T-helper 1 cell treated with Interleukin-12 subunit alpha and Interleukin-12 subunit beta and Interleukin-4 antibody, amounts not matched to agents 30 μg/mL and 1 μg/mL, for 36 hours (primary cell): Measurements from ENCODE around the gene MAP3K7CL.

ENCODE experiments used
- H3K27ac Mint-ChIP-seq: one replicate; pipeline ENCODE4 v1.8.0; 2021; ENCODE audit warnings: mild to moderate bottlenecking, mixed read lengths
- H3K27me3 Mint-ChIP-seq: one replicate; pipeline ENCODE4 v1.8.0; 2021; ENCODE audit warnings: low read depth, mixed read lengths
- H3K36me3 Mint-ChIP-seq: one replicate; pipeline ENCODE4 v1.8.0; 2021; ENCODE audit warnings: low read depth, mixed read lengths
- H3K4me1 Mint-ChIP-seq: one replicate; pipeline ENCODE4 v1.8.0; 2021; ENCODE audit warnings: low read depth, mixed read lengths
- H3K4me3 Mint-ChIP-seq: one replicate; pipeline ENCODE4 v1.8.0; 2021; ENCODE audit warnings: mild to moderate bottlenecking, moderate library complexity, mixed read lengths
- H3K9me3 Mint-ChIP-seq: one replicate; pipeline ENCODE4 v1.8.0; 2021; ENCODE audit warnings: mixed read lengths

Gene MAP3K7CL, protein sequence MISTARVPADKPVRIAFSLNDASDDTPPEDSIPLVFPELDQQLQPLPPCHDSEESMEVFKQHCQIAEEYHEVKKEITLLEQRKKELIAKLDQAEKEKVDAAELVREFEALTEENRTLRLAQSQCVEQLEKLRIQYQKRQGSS

DNA sequence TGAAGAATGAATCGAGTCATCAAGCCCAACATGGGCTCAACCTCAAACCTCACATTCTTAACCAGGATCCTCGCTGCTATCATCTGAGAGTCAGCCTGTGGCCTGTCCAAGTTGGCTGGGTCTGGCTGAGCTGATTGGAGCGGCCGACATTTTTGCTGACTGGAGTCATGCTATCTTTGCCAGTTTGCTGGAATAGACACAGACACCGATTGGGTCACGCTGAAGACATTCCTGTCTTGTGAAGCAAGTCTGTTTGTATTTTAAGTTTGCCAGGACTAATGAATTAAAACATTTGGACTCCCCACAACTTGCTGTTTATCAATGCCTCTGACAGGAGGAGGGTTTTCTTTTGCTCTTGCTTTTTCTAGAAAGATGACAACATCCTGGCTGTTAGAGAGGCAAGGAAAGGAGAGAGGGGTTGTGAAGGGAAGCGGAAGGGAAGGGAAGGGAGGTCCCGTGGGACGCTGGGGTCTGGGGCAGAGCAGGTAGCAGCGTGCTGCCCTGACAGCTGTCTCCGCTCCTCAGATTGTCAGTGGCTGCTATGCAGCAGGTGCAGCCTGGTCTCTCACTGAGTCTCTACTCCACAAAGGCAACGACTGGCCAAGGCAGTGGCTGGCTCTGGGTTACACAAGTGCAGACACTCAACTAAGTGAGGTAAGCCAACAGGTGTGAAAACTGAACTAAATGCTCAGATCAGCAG lies at the start of gene MAP3K7CL:
TSS of gene MAP3K7CL (plus strand) at position 375 of the 700 bp plus-strand sequence. CDS start 2,701 bp downstream, outside the sequence.
- Mint-ChIP-seq H3K9me3 (no peaks in the 10 kb centered on the region), H3K27ac (no peak within 1 kb of the TSS)

DNA sequence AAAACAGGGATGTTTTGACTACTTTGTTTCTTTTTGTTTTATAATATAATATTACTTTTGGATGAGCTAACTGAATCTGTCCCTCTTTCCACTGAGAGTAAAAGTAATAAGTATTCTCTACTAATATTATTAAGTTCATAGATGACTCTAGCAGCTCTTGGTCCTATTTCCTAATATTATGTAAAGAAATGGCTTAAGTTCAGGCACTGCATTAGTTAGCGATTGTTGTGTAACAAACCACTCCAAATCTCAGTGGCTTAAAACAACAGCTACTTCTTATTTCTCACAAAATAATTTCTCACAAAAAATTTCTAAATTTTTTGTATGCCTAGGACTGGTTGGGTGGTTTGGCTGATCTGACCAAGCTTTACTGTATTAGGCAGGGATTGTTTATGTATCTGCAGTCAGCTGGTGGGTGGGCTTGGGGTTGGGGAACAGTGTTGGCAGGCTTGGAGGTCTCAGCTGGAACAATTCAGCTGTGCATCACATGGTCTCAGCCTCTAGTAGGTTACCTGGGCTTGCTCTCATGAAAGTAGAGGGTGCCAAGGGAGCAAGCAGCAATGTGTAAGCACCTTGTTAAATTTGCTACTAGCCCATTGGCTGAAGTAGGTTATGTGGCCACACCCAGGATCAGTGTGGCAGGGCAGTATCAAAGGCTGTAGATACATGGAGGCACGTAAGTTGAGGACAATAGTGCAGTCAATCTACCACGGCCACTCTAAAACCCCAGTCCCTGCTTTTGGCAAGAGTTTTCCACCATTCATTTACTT lies 48.2 kb upstream of the MAP3K7CL start:
- Mint-ChIP-seq H3K27ac (no peak overlapping the region), H3K4me1 (peaks cover 29% of the 10 kb centered on the region), H3K4me3 (no peak overlapping the region), H3K36me3 (peaks cover 5% of the 10 kb centered on the region), H3K9me3 (no peaks in the 10 kb centered on the region), H3K27me3 (no peaks in the 10 kb centered on the region)

More for the DNA sequence above, at the start of gene MAP3K7CL:
- no peak within 1 kb of the TSS for H3K4me3 Mint-ChIP-seq
- H3K4me1 Mint-ChIP-seq, result peaks cover 2% of the 10 kb centered on the region
- H3K27me3 Mint-ChIP-seq, result peaks cover 3% of the 10 kb centered on the region
- H3K36me3 Mint-ChIP-seq, result no peaks in the 10 kb centered on the region

DNA sequence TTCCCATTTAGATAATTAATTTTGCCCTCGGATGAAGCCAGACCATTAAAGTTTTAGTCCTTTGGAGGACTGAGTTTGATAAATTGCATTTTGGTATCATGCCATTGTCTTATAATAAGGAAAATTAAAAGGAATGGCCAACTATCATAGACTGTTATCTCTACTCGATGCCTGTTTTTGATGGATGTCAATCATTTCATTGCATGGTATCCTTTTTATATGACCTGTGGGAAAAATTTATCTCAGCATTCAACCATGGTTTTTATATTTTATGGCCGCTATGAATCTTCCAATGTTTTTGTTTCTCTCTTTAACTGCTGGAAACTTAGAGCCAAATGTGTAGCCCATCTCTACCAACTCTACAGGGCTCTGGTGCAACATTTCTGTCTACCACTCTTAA lies 47.1 kb upstream of the MAP3K7CL start:
- H3K9me3 Mint-ChIP-seq, result no peaks in the 10 kb centered on the region
- no peaks in the 10 kb centered on the region for H3K27me3 Mint-ChIP-seq
- H3K4me1 Mint-ChIP-seq, result peaks cover 25% of the 10 kb centered on the region
- no peak overlapping the region for H3K4me3 Mint-ChIP-seq
- peaks cover 5% of the 10 kb centered on the region for H3K36me3 Mint-ChIP-seq
- no peak overlapping the region for H3K27ac Mint-ChIP-seq

DNA sequence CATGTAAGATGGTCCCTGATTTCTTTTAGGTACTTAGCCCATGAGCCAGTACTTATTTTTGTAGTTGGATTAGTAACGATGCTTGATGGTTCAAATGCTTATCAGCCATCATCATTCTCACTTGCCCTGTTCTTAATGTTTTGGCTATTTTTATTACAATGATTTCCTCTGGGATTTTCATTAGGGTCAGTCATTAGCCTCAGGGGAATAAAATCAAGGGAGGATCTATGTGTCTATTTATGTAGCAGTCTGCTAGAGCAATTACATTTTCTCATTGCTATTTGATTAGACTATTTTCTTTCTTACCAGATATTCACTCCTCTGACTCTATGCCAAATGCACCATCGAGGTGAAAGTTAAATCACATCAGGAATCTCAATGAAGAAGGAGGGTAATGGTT lies 46.1 kb upstream of the MAP3K7CL start:
- H3K36me3 Mint-ChIP-seq, result no peaks in the 10 kb centered on the region
- no peak overlapping the region for H3K4me3 Mint-ChIP-seq
- peaks cover 16% of the 10 kb centered on the region for H3K4me1 Mint-ChIP-seq
- H3K27ac Mint-ChIP-seq, result no peak overlapping the region
- no peaks in the 10 kb centered on the region for H3K27me3 Mint-ChIP-seq
- no peaks in the 10 kb centered on the region for H3K9me3 Mint-ChIP-seq

DNA sequence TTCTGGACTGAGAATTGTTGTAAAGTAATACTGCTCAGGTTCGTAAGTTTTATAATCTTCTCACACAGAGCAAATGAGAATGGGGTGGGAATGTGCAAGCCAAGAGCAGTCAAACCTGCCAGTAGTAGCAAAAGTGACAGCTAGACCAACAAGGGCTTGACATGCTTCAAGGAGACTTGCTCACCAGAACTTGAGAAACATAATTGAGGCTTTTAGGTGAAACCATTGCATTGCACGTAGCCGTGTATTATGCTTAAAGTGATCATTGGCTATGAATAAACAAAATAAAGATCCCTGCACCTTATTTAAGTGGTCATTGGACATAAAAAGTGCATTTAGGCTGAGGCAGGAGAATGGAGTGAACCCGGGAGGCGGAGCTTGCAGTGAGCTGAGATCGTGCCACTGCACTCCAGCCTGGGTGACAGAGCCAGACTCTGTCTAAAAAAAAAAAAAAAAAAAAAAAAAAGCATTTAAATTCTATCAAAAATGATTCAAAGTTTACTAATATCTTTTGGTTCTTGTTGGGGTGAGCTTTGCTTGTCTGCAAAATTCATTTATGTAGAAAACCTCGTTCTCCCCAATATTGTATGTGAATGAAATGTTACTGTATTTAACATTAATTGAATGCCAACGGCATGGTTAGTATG lies 45.2 kb upstream of the MAP3K7CL start:
- Mint-ChIP-seq H3K4me3 (no peak overlapping the region), H3K4me1 (peaks cover 9% of the 10 kb centered on the region), H3K27me3 (no peaks in the 10 kb centered on the region), H3K27ac (no peak overlapping the region), H3K36me3 (no peaks in the 10 kb centered on the region), H3K9me3 (no peaks in the 10 kb centered on the region)

DNA sequence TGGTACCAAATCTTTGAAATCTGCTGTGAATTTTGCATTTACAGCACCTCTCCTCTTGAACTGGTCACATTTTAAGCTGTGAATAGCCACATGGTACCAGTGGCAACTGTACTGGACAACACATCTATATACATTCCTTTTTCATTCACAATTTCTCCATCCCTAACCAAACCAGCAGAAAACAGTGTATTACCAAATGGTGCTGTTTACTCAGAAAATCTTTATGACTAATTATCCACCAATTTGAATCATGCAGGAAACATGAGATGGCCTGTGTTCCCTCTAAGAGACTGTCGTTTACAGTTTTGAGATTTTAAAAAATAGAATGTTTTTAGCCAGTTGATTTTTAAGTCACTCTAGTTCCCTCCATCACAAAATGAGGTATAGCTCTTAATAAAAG lies 39.4 kb upstream of the MAP3K7CL start:
- Mint-ChIP-seq H3K27ac (no peak overlapping the region), H3K27me3 (peaks cover under 1% of the 10 kb centered on the region), H3K36me3 (peaks cover 7% of the 10 kb centered on the region), H3K4me1 (peaks cover 11% of the 10 kb centered on the region), H3K4me3 (no peak overlapping the region), H3K9me3 (no peaks in the 10 kb centered on the region)

DNA sequence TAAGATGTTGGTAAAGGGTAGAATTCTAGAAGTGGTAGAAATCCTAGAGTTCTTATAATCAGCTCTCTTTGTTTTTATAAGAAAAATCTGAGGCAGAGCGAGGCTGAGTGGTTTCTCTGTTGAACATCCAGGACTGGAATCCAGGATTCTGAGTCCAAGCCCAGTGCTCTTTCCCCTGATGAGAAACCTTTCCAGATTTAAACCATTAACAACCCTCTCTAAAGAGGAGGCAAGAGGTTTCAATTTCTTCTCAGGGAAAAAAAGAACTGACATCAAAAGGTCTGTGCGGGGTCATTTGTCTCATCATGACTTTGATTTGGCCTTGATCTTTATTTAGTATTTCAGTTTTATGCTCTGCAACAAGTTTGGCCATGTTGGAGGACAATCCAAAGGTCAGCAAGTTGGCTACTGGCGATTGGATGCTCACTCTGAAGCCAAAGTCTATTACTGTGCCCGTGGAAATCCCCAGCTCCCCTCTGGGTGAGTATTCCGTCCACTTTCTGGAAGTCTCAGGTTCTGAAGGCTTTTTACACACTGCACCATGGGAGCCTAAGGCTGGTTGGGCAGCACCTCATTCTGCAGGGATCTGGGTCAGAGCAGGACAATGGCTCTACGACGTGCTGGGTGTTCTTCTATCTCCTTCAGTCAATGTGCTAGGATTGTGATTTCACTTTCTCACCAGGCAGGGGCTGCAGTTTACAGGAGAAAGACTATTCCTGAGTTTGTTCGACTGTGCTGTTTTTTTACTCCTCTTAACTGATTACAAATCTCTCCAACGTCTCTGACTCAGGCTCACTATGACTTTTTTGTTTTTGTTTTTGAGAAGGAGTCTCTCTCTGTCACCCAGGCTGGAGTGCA lies 38.1 kb upstream of the MAP3K7CL start:
- H3K4me3 Mint-ChIP-seq, result no peak overlapping the region
- H3K9me3 Mint-ChIP-seq, result no peaks in the 10 kb centered on the region
- peaks cover 11% of the 10 kb centered on the region for H3K4me1 Mint-ChIP-seq
- peaks cover 5% of the 10 kb centered on the region for H3K27me3 Mint-ChIP-seq
- H3K27ac Mint-ChIP-seq, result no peak overlapping the region
- H3K36me3 Mint-ChIP-seq, result peaks cover 7% of the 10 kb centered on the region

DNA sequence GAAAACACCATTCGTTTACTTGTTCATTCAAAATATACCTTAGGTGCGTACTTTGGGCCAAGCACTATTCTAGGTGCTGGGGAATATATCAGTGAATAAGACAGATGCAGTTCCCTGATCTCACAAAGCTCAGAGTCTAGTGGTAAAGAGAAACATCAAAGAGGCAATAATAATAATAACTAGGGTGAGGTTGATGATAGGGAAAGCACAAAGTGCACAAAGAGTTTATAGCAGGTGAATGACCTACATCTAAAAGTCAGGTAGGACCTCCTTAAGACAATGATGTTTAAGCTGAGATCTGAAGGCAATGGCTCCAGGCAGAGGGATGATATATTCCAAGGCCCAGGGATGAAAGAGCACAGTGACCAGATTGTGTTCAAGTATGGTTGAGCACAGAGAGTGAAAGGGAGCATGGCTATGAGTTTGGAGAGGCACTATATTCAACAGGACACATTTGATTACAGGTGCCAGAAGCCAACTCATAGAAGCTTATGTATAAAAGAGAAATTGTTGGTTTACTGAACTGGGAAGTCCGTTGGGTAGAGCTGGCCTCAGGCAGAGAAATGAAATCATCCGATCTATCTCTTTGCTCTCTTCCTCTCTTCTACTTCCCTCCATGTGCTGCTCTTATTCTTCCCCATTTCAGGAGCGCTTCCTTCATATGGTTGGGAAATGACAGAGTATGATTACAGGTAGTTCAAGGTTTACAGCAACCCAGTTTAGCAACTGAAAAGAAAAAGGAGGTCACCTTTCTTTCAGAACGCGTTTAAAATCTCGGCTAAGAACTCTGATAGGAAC lies 34.0 kb upstream of the MAP3K7CL start:
- Mint-ChIP-seq H3K4me3 (no peak overlapping the region), H3K9me3 (no peaks in the 10 kb centered on the region), H3K36me3 (peaks cover 8% of the 10 kb centered on the region), H3K27ac (no peak overlapping the region), H3K27me3 (peaks cover 9% of the 10 kb centered on the region), H3K4me1 (peaks cover 12% of the 10 kb centered on the region)

DNA sequence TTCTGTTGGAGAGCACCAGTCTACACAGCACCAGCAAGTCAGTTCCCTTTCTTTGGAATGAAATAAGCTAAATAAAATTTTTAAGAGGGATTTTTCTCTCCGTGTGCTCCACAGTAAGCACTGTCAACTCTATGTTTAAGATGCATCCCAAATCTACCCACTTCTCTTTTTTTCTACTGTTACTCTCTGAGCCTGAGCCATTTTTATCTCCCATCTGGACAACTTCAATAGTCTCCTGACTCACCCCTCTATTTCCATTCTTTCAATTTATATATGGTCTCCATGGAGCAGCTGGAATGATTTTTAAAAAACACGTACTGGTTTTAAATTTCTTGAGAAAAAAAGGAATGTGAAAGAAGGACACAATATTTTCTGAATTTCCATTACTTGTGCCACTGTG lies 32.3 kb upstream of the MAP3K7CL start:
- peaks cover 4% of the 10 kb centered on the region for H3K4me1 Mint-ChIP-seq
- H3K4me3 Mint-ChIP-seq, result no peak overlapping the region
- H3K36me3 Mint-ChIP-seq, result peaks cover 3% of the 10 kb centered on the region
- no peak overlapping the region for H3K27ac Mint-ChIP-seq
- H3K9me3 Mint-ChIP-seq, result no peaks in the 10 kb centered on the region
- peaks cover 9% of the 10 kb centered on the region for H3K27me3 Mint-ChIP-seq

DNA sequence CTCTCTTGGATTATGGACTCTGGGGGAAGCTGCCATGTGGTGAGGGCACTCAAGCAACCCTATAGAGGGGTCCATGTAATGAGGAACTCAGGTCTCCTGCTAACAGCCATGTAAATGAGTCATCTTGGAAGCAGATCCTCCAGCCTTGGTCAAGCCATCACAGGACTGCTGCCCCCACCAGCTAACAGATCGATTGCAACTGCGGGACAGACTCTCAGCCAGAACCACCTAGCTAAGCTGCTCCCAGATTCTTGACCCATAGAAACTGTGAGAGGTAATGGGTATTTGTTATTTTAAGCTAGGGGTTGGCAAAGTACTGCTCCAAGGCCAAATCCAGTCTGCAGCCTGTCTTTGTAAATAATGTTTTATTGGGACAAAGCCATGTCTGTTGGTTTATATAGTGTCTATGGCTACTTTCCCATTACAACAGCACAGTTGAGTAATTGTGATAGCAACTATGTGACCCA lies 27.6 kb upstream of the MAP3K7CL start:
- Mint-ChIP-seq H3K4me1 (peaks cover 10% of the 10 kb centered on the region), H3K9me3 (no peaks in the 10 kb centered on the region), H3K27ac (no peak overlapping the region), H3K36me3 (peaks cover 5% of the 10 kb centered on the region), H3K27me3 (peaks cover 4% of the 10 kb centered on the region), H3K4me3 (no peak overlapping the region)

DNA sequence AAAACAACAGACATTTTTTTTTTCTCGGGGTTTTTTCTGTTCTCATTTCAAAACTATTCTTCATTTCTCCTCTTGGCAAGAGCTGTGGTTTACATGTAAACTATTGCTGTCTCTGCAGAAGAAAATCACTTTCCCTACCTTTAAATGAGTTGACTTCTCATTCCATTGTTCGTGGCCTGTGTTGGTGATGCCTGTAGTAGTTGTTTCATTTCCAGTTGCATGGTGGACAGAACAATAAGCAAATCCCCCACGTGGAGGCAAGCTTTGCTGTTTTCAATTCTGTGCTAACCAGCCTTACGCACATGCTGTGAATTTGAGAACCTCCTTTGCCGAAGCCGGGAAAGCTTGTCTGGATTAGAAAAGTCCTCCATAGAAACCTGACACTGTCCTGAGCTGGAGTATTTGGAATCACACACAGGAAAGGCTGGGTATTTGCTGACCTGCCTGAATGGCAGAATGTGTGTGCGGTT lies 26.2 kb upstream of the MAP3K7CL start:
- peaks cover 3% of the 10 kb centered on the region for H3K27me3 Mint-ChIP-seq
- peaks cover 5% of the 10 kb centered on the region for H3K36me3 Mint-ChIP-seq
- H3K4me3 Mint-ChIP-seq, result no peak overlapping the region
- H3K9me3 Mint-ChIP-seq, result no peaks in the 10 kb centered on the region
- H3K4me1 Mint-ChIP-seq, result peaks cover 10% of the 10 kb centered on the region
- H3K27ac Mint-ChIP-seq, result peak overlapping the region; percentile 62

DNA sequence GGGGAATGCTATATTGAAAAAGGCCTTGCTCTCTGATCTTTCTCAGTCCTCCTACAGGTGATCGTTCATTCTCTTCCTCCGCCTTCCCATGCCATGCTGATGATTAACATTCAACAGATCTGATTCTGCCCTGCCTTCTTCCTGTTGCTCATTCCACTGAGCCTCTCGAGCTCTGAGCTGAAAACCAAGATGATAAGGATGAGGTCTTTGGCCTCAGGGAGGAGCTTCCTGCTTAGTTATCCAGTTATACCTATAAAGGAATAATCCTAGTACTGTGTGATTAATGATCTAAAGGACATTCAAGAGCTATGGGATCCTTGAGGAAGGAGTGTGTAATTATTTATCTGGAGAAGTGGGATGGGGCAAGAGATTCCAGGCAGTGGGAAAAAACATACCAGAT lies 25.2 kb upstream of the MAP3K7CL start:
- H3K27me3 Mint-ChIP-seq, result no peaks in the 10 kb centered on the region
- H3K4me1 Mint-ChIP-seq, result peaks cover 5% of the 10 kb centered on the region
- no peak overlapping the region for H3K27ac Mint-ChIP-seq
- H3K9me3 Mint-ChIP-seq, result no peaks in the 10 kb centered on the region
- no peak overlapping the region for H3K4me3 Mint-ChIP-seq
- H3K36me3 Mint-ChIP-seq, result peaks cover 2% of the 10 kb centered on the region

DNA sequence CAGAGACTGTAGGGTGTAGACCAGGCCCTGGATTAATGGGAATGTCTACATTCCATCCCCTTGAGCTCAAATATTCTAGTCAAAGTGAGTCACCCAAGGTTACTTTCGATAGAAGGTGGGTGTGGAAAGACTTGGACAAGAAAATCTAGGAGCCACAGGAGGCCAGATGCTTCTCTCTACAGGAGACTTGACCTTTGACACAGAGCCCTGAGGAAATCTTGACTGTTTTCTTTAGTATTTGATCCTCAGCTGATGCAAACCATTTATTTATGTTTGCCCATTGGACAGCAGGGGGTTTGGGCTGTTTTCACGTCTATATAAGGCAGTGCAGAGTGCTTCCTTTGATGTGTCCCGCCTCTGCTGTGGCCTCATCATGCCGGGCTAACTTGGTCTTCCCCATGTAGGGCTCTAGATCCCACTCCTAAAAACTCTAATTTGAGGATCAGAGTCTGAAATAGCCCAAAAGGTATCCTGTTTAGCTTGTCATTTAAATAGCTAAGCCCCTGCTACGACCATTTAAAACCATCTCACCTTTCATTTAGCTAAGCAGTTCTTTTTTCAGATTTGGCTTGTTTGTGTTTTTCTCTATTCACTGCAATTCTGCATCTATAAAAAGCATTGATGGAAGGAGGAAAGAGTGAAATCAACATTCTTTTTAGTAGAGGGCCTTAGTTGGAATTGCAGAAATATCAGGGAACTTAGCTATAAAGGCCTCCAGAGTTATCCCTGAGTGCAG lies 15.5 kb upstream of the MAP3K7CL start:
- no peaks in the 10 kb centered on the region for H3K9me3 Mint-ChIP-seq
- no peak overlapping the region for H3K4me3 Mint-ChIP-seq

More for the DNA sequence above, 15.5 kb upstream of the MAP3K7CL start:
- Mint-ChIP-seq H3K27me3 (no peaks in the 10 kb centered on the region), H3K4me1 (no peaks in the 10 kb centered on the region), H3K36me3 (peaks cover 2% of the 10 kb centered on the region), H3K27ac (no peak overlapping the region)
